BJ (cell line): ENCODE results near the gene EIF3M. TPM values are rescaled to one million over a fixed set of nuclear protein-coding genes. Genes with fewer than 3 reads are reported as not detected.

ENCODE experiments used
- CTCF ChIA-PET: fragments of 350-600 bp; formaldehyde crosslinking; extraction: SDS; loops from one replicate; lab custom pipeline; 2021; ENCODE audit warnings: antibody characterized with exemption, inconsistent platforms; lab: Yijun Ruan, JAX
- POLR2A ChIA-PET: fragments of 300-600 bp; sonication (Branson Sonifier 250); formaldehyde crosslinking; extraction: SDS; loops from one replicate; lab custom pipeline; 2021; ENCODE audit warnings: antibody characterized with exemption; lab: Charles Lee
- DNase-seq: peaks from one replicate; pipeline ENCODE4 v3.0.0-alpha.2; 2011; ENCODE audit warnings: low read depth
- H3K27me3 ChIP-seq: 2 replicates; pipeline ENCODE4 v1.6.0; 2011; ENCODE audit warnings: low read length; ENCODE audit not compliant: control insufficient read depth, insufficient read depth
- H3K36me3 ChIP-seq: 2 replicates; pipeline ENCODE4 v1.5.1; 2011; ENCODE audit warnings: low read length; ENCODE audit not compliant: control insufficient read depth, insufficient read depth
- H3K4me3 ChIP-seq: 2 replicates; pipeline ENCODE4 v1.5.1; 2011; ENCODE audit warnings: low read depth, mild to moderate bottlenecking, control low read depth, low read length
- polyA plus RNA-seq: library from polyadenylated mRNA; depleted of rRNA; stranded (reverse); fragments of >200 nt; gene quantifications from 2 replicates; pipeline ENCODE4 v1.2.3, GENCODE V29; 2011
- TF ChIP-seq, protein P1 (sequence below): IDR thresholded peaks from 2 replicates; pipeline ENCODE4 v1.5.1; 2011; ENCODE audit warnings: low read depth, mild to moderate bottlenecking, control low read depth, inconsistent platforms, low read length, moderate library complexity; ENCODE audit not compliant: insufficient read depth

Gene EIF3M
- polyA plus RNA-seq, 1 experiment: 202 TPM

DNA sequence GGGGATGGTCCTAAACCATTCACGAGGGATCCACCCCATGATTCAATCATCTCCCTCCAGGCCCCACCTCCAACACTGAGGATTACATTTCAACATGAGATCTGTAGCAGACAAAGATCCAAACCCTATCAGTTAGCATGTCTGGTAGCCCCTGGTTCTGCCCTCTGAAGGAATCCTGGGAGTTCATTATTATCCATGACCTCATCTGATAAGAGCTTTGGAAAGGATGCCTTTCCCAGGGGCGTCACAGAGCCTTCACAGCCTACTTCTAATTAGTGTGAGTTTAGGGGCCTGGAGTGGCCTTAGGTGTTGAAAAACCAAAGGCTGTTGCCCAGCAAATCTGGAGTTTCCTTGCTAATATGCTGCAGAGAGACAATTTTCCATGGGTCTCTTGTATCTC is 8.6 kb upstream of the EIF3M start:
- Histone ChIP-seq H3K27me3 (peaks cover 2% of the 10 kb centered on the region), H3K4me3 (no peak overlapping the region), H3K36me3 (no peaks in the 10 kb centered on the region)
- POLR2A ChIA-PET: no interaction called here
- CTCF ChIA-PET: no interaction called here
- DNase-seq: no peak
- TF ChIP-seq, protein P1, sequence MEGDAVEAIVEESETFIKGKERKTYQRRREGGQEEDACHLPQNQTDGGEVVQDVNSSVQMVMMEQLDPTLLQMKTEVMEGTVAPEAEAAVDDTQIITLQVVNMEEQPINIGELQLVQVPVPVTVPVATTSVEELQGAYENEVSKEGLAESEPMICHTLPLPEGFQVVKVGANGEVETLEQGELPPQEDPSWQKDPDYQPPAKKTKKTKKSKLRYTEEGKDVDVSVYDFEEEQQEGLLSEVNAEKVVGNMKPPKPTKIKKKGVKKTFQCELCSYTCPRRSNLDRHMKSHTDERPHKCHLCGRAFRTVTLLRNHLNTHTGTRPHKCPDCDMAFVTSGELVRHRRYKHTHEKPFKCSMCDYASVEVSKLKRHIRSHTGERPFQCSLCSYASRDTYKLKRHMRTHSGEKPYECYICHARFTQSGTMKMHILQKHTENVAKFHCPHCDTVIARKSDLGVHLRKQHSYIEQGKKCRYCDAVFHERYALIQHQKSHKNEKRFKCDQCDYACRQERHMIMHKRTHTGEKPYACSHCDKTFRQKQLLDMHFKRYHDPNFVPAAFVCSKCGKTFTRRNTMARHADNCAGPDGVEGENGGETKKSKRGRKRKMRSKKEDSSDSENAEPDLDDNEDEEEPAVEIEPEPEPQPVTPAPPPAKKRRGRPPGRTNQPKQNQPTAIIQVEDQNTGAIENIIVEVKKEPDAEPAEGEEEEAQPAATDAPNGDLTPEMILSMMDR: no peak

DNA sequence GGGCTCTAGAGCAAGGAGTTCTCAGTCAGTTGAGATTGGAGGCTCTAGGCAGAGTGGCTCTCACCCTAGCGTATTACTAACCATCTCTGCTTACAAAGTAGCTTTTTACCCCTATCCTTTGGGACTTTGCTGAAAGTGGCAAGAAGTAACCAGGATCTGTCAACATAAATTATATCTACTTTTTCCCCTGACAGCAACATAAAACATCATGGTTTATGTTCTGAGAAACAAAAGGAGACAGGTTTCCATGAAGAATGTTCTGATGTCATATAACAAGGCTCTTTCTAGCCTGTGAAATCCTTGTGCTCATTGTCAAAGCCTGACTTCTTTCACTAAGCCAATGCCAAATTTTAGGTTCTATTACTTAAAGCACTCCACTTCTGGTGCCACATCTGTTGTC is 7.2 kb upstream of the EIF3M start:
- H3K36me3 ChIP-seq: no peaks in the 10 kb centered on the region
- CTCF ChIA-PET: interaction anchor here (0.5 to 0.6 kb wide), 2 partner anchors 9 to 772 kb away, joined by 3 read pairs; no protein-coding TSS in a partner anchor
- H3K27me3 ChIP-seq: peaks cover 2% of the 10 kb centered on the region
- DNase-seq: no peak
- no peak overlapping the region for H3K4me3 ChIP-seq
- POLR2A ChIA-PET: no interaction called here
- TF ChIP-seq, protein P1: no peak

DNA sequence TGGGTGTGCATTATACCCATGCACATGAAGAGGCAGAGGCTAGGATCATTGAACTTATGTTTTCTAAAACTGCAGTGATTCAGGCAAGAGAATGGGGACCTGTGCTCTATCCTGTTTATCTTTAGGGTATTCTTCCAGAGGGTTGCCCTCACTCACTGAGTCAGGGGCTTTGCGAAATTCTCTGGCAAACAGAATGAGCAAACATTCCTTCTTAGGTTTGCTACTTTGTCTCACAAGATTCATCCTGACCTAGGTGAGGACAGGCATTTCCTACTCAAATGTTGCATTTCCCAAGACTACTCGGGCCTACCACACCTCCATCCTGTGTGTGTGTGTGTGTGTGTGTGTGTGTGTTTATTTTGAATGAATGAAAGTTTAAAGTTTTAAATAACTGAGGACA is 2.7 kb upstream of the EIF3M start:
- POLR2A ChIA-PET: no interaction called here
- CTCF ChIA-PET: no interaction called here
- H3K36me3 ChIP-seq: no peaks in the 10 kb centered on the region
- no peak overlapping the region for H3K4me3 ChIP-seq
- H3K27me3 ChIP-seq: no peaks in the 10 kb centered on the region; the same call in none of the 2 replicates
- no peak for DNase-seq
- TF ChIP-seq, protein P1: no peak

DNA sequence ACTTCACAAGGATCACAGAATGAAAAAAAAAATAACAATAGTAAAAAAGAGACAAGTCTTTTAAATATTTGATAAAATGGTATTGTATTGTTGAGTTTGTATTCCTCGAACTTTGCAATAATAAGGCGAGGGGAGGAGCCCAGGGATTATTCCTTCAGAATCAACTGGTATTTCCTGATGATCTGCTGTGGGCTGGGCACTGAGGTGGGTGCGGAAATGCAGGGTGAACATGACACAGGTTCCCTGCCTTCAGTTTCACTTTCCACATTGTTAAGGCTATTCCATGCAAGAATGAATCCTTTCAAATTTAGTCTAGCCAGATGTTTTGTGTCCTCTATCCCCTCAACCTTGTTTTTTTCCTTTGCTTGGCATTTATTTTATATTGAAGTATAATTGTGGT is 2.1 kb upstream of the EIF3M start:
- CTCF ChIA-PET: no interaction called here
- Histone ChIP-seq H3K27me3 (no peaks in the 10 kb centered on the region; the same call in none of the 2 replicates), H3K4me3 (no peak overlapping the region), H3K36me3 (no peaks in the 10 kb centered on the region)
- TF ChIP-seq, protein P1: no peak
- POLR2A ChIA-PET: no interaction called here
- DNase-seq: no peak

DNA sequence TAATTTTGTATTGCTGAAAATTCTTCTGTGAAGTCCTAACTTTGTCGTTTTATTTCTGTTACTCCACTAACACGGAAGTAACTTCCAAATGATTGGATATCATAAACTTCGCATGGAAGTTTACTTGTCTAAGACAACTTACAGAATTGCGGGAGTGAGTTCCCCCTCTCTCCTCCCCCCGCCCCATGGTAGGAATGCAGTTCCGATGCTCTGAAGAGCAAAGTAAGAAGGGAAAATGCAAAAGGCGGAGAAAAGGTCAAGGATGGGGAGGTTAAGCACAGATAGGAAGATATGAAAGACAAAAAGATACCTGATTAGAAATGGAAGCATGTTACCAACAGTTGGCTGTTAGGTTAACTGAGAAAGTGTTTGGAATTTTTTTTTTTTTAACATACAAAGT is 1.3 kb downstream of the EIF3M start:
- Histone ChIP-seq H3K27me3 (no peaks in the 10 kb centered on the region), H3K4me3 (peak overlapping the region; percentile 78), H3K36me3 (no peaks in the 10 kb centered on the region; the same call in 1 of the 2 replicates)
- TF ChIP-seq, protein P1: no peak
- CTCF ChIA-PET: no interaction called here
- no peak for DNase-seq
- POLR2A ChIA-PET: no interaction called here
